Endodermal cell (in vitro differentiated cells): ENCODE measurements around the gene MOSMO. TPM values are rescaled to one million over a fixed set of nuclear protein-coding genes. Genes with fewer than 3 reads are reported as not detected.

Experiments used
- DNase-seq: peaks from one replicate; pipeline ENCODE4 v3.0.0-alpha.2; 2017
- H3K27ac ChIP-seq: 2 replicates; pipeline ENCODE4 v1.5.1; 2013; ENCODE audit warnings: mild to moderate bottlenecking, low read depth, low read length, moderate library complexity
- H3K27me3 ChIP-seq: 2 replicates; pipeline ENCODE4 v1.6.1; 2013; ENCODE audit warnings: mild to moderate bottlenecking, low read length, moderate library complexity; ENCODE audit not compliant: insufficient read depth, control insufficient read depth, poor library complexity, severe bottlenecking
- H3K36me3 ChIP-seq: 2 replicates; pipeline ENCODE4 v1.7.0; 2013; ENCODE audit warnings: mild to moderate bottlenecking, low read length, moderate library complexity; ENCODE audit not compliant: control insufficient read depth, insufficient read depth
- H3K4me1 ChIP-seq: one replicate; pipeline ENCODE4 v1.7.0; 2013; ENCODE audit warnings: low read length; ENCODE audit not compliant: control insufficient read depth, insufficient read depth
- H3K4me3 ChIP-seq: 2 replicates; pipeline ENCODE4 v1.5.1; 2013; ENCODE audit warnings: mild to moderate bottlenecking, low read length, moderate library complexity
- H3K9ac ChIP-seq: 2 replicates; pipeline ENCODE4 v1.6.1; 2013; ENCODE audit warnings: mild to moderate bottlenecking, low read length, moderate library complexity; ENCODE audit not compliant: poor library complexity, severe bottlenecking; ENCODE audit errors: extremely low read depth
- H3K9me3 ChIP-seq: 2 replicates; pipeline ENCODE4 v1.6.1; 2013; ENCODE audit warnings: mild to moderate bottlenecking, low read length, moderate library complexity; ENCODE audit not compliant: control insufficient read depth
- H3K27ac Mint-ChIP-seq: 2 replicates; pipeline ENCODE4 v1.8.0; 2020; ENCODE audit warnings: mixed read lengths
- H3K27me3 Mint-ChIP-seq: 2 replicates; pipeline ENCODE4 v1.8.0; 2021; ENCODE audit warnings: mild to moderate bottlenecking, mixed read lengths; ENCODE audit not compliant: insufficient read depth
- H3K36me3 Mint-ChIP-seq: 2 replicates; pipeline ENCODE4 v1.8.0; 2020; ENCODE audit warnings: low read depth, mixed read lengths
- H3K4me1 Mint-ChIP-seq: 2 replicates; pipeline ENCODE4 v1.8.0; 2020; ENCODE audit warnings: mixed read lengths
- H3K4me3 Mint-ChIP-seq: 2 replicates; pipeline ENCODE4 v1.8.0; 2020; ENCODE audit warnings: mild to moderate bottlenecking, moderate library complexity, mixed read lengths
- H3K9me3 Mint-ChIP-seq: 2 replicates; pipeline ENCODE4 v1.8.0; 2020; ENCODE audit warnings: mild to moderate bottlenecking, mixed read lengths
- WGBS, 2 experiments: methylation state at CpG; one replicate each; pipeline versions ENCODE4 v1.1.5 to v1.1.7; 2013; ENCODE audit warnings: missing lambda C conversion rate in 2 of 2, mixed read lengths in 1 of 2; ENCODE audit not compliant: insufficient coverage in 1 of 2, insufficient read length in 1 of 2; 5-methylcytosine and 5-hydroxymethylcytosine counted together
- total RNA-seq, 2 donors: library from RNA; stranded (reverse); fragmentation: NEBNext Ultra II Directional in 1 of 2; extraction: Animal tissue kit (Norgen Biotek cat#: 25700) in 1 of 2; gene quantifications; 2 replicates in 1 of 2; 3 replicates in 1 of 2; pipeline ENCODE4 v1.2.1, GENCODE V29; 2021
- TF ChIP-seq, protein P1 (sequence below): fragments of 200-600 bp; sonication (generic); conservative IDR thresholded peaks from 2 replicates; pipeline ENCODE4 v1.5.0; 2021; ENCODE audit warnings: antibody characterized with exemption, mild to moderate bottlenecking

Gene MOSMO
- total RNA-seq, 2 donors from 2014 or later: 12.6 to 14.7 TPM

DNA sequence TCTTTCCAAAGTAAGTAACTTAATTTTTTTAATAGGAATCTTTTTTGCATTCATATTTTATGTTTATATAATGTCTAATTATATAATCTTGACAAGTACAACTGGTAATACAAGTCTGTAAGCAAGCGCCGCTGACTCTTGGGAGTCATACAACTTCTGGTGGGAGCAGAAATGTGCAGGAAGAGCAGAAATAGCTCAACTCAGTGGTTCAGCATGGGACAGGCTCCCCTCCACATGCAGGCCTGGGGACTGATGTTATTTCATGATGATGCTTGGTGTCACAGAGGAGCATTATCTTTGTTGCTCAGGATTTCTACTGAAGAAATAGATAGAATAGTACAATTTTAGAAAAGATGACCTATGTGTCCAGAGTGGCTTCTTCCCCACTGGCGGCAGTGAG, 44.0 kb upstream of the MOSMO start:
- WGBS, 2 experiments: 95 to 100% methylated on average over 1 to 3 of the region's 3 CpGs
- H3K27me3 ChIP-seq: no peaks in the 10 kb centered on the region
- peaks cover 72% of the 10 kb centered on the region for H3K36me3 Mint-ChIP-seq
- H3K36me3 ChIP-seq: peaks cover 92% of the 10 kb centered on the region
- no peaks in the 10 kb centered on the region for H3K27me3 Mint-ChIP-seq
- no peaks in the 10 kb centered on the region for H3K4me1 ChIP-seq
- no peak overlapping the region for H3K4me3 Mint-ChIP-seq
- TF ChIP-seq, protein P1, sequence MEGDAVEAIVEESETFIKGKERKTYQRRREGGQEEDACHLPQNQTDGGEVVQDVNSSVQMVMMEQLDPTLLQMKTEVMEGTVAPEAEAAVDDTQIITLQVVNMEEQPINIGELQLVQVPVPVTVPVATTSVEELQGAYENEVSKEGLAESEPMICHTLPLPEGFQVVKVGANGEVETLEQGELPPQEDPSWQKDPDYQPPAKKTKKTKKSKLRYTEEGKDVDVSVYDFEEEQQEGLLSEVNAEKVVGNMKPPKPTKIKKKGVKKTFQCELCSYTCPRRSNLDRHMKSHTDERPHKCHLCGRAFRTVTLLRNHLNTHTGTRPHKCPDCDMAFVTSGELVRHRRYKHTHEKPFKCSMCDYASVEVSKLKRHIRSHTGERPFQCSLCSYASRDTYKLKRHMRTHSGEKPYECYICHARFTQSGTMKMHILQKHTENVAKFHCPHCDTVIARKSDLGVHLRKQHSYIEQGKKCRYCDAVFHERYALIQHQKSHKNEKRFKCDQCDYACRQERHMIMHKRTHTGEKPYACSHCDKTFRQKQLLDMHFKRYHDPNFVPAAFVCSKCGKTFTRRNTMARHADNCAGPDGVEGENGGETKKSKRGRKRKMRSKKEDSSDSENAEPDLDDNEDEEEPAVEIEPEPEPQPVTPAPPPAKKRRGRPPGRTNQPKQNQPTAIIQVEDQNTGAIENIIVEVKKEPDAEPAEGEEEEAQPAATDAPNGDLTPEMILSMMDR: no peak
- no peak overlapping the region for H3K9ac ChIP-seq
- DNase-seq: no peak
- H3K27ac Mint-ChIP-seq: no peak overlapping the region
- no peaks in the 10 kb centered on the region for H3K9me3 Mint-ChIP-seq
- no peaks in the 10 kb centered on the region for H3K4me1 Mint-ChIP-seq
- no peak overlapping the region for H3K27ac ChIP-seq
- no peak overlapping the region for H3K4me3 ChIP-seq
- no peaks in the 10 kb centered on the region for H3K9me3 ChIP-seq

DNA sequence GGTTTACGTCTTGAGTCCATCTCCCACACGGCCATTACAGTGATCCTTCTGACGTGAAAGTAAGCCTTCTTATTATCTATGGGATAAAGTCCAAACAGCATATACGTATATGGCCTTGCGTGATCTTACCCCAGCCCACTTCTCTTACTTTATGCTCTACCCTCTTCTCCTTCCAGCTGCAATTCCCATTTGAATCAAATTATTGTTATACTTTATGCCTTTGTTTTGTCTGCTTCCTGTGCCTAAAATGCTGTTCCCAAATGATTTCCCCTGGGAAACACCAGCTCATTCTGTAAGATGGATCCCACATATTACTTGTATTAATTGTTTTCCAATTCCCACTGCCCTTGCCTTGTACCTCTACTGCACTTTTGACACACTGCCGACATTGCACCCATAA, 43.6 kb upstream of the MOSMO start:
- H3K27me3 Mint-ChIP-seq: no peaks in the 10 kb centered on the region

DNA sequence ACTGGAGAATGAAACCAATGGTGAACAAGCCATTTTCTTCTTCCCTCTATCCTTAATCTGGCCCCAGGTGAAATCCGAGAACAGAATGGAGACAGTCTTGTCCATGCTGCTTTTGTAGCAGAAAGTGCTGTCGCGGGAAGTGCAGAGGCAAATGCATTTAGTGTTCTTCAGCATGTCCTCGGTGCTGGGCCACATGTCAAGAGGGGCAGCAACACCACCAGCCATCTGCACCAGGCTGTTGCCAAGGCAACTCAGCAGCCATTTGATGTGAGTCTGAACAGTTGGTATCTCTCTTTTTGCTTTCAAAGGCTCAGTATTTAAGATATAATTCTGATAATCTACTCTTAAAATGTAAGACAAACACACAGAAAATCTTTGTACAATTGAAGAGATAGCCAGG, 36.1 kb upstream of the MOSMO start:
- 94 to 100% methylated on average over 1 to 4 of the region's 4 CpGs for WGBS, 2 experiments
- no peak for DNase-seq
- Histone ChIP-seq H3K4me1 (no peaks in the 10 kb centered on the region), H3K27ac (no peak overlapping the region), H3K36me3 (peaks cover 95% of the 10 kb centered on the region), H3K27me3 (no peaks in the 10 kb centered on the region), H3K9me3 (no peaks in the 10 kb centered on the region), H3K9ac (no peak overlapping the region), H3K4me3 (no peak overlapping the region)
- TF ChIP-seq, protein P1: no peak
- Mint-ChIP-seq H3K27me3 (no peaks in the 10 kb centered on the region), H3K4me3 (no peak overlapping the region), H3K27ac (no peak overlapping the region), H3K36me3 (peaks cover 44% of the 10 kb centered on the region), H3K4me1 (no peaks in the 10 kb centered on the region), H3K9me3 (no peaks in the 10 kb centered on the region)

More for the DNA sequence above, 43.6 kb upstream of the MOSMO start:
- DNase-seq: no peak
- H3K36me3 ChIP-seq: peaks cover 92% of the 10 kb centered on the region
- TF ChIP-seq, protein P1: no peak
- no peaks in the 10 kb centered on the region for H3K4me1 ChIP-seq
- Mint-ChIP-seq H3K4me3 (no peak overlapping the region), H3K9me3 (no peaks in the 10 kb centered on the region), H3K27ac (no peak overlapping the region), H3K36me3 (peaks cover 69% of the 10 kb centered on the region), H3K4me1 (no peaks in the 10 kb centered on the region)
- H3K27ac ChIP-seq: no peak overlapping the region
- H3K9me3 ChIP-seq: no peaks in the 10 kb centered on the region
- no peak overlapping the region for H3K4me3 ChIP-seq
- 91 to 94% methylated on average over 5 to 6 of the region's 6 CpGs for WGBS, 2 experiments
- H3K9ac ChIP-seq: no peak overlapping the region
- no peaks in the 10 kb centered on the region for H3K27me3 ChIP-seq
